Dermis microvascular lymphatic vessel endothelial cell (primary cell): ENCODE measurements around the gene ITPRID1. TPM values are rescaled to one million over a fixed set of nuclear protein-coding genes. Genes with fewer than 3 reads are reported as not detected.

Experiments used
- DNase-seq, 2 donors: peaks; one replicate each; pipeline versions ENCODE4 v3.0.0 to v3.0.0-alpha.2; 2010; ENCODE audit warnings: low read depth in 2 of 2
- total RNA-seq: library from RNA; depleted of rRNA; stranded (reverse); fragments of >200 nt; gene quantifications from 2 replicates; pipeline ENCODE4 v1.2.1, GENCODE V29; 2014

Gene ITPRID1
- total RNA-seq, 1 donor from 2014 or later, result not detected

DNA sequence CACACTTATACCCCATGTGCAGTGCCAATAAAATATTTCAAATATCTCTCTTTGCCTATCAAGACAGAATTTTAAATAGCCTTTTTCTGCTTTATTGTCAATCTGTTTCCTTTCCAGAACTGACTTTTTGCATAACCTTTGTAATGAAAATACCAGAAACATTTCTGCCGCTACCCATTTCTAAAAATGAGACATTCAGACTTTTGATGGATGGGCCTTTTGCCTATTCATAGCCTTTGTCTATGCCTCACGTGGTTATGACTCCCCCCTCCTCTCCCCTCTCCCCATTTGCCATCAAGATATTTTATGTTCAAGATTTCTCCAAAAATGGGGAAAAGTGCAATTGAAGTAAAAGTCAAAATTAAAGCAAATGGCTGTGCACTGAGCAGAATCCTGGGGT is 179.0 kb downstream of the ITPRID1 start:
- no peak for DNase-seq

DNA sequence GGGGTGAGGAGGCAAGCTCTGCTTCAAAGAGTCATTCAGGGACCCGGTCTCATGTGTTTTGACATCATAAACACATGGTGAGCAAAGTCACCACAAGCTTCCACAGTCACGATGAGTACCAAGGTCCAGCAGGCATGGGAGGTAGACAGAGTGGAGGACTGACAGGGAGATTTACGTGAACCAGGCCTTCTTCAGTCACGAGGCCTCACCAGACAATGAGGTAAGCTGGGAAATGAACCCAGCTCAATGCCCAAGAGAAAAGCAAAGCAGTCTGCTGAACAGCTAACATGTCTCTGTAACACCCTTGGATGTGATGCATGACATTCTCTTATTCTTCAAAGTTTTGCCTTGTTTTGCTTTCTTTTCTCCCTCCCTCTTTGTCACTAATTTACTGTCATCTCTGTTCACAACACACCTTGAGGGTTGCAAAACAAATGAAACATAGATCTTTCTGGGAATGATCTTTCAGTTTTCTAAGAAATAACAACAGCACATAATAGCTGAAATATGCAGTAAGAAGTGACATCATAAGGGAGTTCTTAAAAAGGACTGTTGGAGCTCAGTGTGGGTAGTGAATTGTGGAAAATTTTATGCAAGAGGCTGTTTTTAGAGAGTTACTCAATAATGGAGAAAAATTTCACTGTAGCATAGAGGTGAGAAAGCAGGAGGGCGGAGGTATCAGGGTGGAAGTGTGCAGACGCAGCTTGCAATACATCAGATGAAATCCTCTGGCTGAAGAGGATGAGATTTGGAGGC is 182.1 kb downstream of the ITPRID1 start:
- DNase-seq, result no peak

DNA sequence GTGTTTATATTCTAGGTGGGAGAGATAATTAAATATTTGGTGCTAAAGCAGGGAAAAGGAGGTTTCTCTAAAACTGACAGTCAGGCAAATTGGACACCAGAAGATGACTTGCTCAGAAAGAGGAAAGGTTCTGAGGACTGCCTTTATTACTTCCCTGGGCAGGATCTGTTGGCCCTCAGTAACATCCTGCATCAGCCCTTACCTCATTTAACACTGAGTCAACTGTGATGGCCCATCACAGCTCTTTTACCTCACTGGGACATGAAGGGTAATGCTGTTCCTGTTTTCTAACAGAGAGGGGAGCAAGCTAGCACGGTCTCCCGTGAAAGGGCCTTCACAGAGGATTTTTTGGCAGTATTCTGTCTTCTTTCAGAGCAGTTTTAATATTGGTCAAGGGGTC is 185.2 kb downstream of the ITPRID1 start:
- DNase-seq, result no peak

DNA sequence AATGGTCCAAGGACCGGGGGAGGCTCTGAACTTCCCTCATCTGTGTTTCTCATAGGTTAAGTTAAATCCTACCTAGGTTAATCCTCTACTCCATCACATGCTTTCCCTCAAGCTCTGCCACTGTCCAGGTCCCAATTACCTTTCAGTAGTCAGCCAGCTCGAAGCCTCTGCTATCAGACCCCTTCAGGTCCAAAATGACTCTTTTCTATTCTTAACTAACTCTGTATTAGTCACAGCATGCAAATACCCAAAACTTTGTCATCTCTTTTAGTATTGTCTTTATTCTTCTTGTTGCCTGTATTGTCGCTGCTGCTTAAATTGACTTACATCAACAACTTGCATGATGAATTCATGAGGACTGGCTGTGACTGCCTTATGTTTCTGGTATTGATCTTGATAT is 188.5 kb downstream of the ITPRID1 start:
- no peak for DNase-seq

DNA sequence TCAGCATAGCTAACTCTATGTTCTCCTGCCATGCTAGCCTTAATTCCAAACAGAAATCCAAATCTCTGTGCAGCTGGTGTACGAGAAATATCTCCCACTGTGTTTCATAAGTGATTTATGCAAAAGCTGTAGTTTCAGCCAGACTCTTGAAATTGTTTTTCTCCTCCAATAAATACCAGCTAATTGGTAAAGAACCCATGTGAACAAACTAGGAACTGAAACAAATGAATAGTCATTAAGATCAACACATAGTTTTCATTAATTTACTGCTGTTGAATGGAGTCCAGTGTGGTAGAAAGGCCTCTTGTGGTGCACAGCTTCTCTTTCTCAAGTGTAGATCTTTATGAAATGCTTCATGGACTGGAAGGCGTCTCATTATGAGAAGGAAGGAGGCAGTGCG is 191.5 kb downstream of the ITPRID1 start:
- DNase-seq, result no peak

DNA sequence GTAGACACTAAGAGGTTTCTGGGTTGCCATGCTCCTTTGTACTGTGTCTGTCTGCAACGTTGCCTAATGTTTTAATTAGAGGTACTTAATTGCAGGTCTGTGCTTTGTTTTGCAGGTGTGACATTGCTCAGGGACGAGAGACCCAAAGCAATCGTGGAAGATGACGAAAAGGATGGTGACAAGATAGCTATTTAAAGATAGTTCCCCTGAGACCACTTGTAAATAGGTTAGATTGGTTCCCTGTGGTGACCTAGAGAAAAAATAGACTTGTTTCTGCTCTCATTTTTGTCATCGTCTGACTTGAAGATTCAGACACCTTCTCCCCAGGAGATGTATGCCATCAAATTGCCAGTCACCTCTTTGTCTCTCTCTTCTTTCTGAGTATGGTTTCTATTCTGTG is 193.2 kb downstream of the ITPRID1 start:
- no peak for DNase-seq

Other genes starting within 250 kb of the ITPRID1 start
- gene NEUROD6, start 173.4 kb upstream of the ITPRID1 start, total RNA-seq, result not detected in 2 replicates
- not detected in 2 replicates for gene PPP1R17, start 173.1 kb downstream of the ITPRID1 start, total RNA-seq